ENCODE data around the gene HOXC6. TPM values are rescaled to one million over a fixed set of nuclear protein-coding genes. Genes with fewer than 3 reads are reported as not detected.

HOXC6 gene
- total and polyA plus RNA-seq, 9 of the 15 experiments (the other 6 are each of a cell fraction or from before 2014, with no cell fraction given): 0.06 to 4.0 (median 1.4) TPM

DNA sequence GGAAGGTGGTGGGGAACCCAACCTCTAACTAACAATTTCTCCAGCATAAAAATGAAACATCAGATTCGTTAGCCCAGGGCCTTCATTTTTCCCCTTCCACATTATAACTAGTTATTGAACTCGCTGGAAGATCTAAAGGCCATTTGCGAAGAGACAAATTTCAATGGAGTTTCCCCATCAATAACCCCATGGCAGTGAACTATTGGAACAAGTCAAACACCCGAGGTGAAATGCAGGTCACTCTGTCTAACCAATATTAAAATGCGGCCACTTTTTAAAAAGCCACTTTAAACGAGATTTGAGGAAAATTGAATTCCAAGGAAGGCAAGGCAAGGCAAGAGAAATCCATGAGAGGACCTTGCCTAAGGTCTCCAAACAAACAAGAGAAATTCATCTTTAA lies 20.9 kb downstream of the HOXC6 start:
- in situ Hi-C loops (cut with MboI): no loop called here
- WGBS (ENCODE audit: insufficient coverage, low coverage, missing lambda C conversion rate): 4% methylated on average over 6 of the region's 6 CpGs
- Histone ChIP-seq H3K79me2 (ENCODE audit: control insufficient read depth, insufficient read depth, low read length) (no peaks in the 10 kb centered on the region), H3K4me2 (ENCODE audit: insufficient read depth, low read length) (no peak overlapping the region), H3K9me3 (replicated peaks; ENCODE audit: control insufficient read depth, insufficient read depth, low read depth, low read length) (no peaks in the 10 kb centered on the region), H3K4me3 (no peak overlapping the region), H2AFZ (ENCODE audit: low read depth, low read length) (no peak overlapping the region), H3K27ac (ENCODE audit: extremely low read depth, low read depth, low read length) (no peak overlapping the region), H3K36me3 (ENCODE audit: control insufficient read depth, insufficient read depth, low read length) (no peaks in the 10 kb centered on the region), H4K20me1 (replicated peaks; ENCODE audit: control insufficient read depth, insufficient read depth, low read length) (0 out of 2 replicates have a peak, but pooled peaks cover 2% of the 10 kb centered on the region), H3K27me3 (ENCODE audit: control insufficient read depth in 2 of 2, insufficient read depth in 2 of 2, low read length in 2 of 2) (peaks cover 73 to 74% of the 10 kb centered on the region in 2 experiments), H3K9ac (ENCODE audit: insufficient read depth in 1 of 2, low read depth in 2 of 2, low read length in 2 of 2) (no peak overlapping the region), H3K4me1 (replicated peaks in 1 of 2; ENCODE audit: control insufficient read depth in 2 of 2, insufficient read depth in 2 of 2, low read length in 2 of 2) (peaks cover 0 to 17% of the 10 kb centered on the region in 2 experiments; a peak in 2 of 5 replicates), H3K9me1 (ENCODE audit: control insufficient read depth, insufficient read depth, low read length) (no peaks in the 10 kb centered on the region)
- CTCF ChIA-PET (ENCODE audit: low intra/inter-chr PET ratio): no interaction called here
- no peak for TF ChIP-seq JUND (IDR thresholded peaks at IDR 0.05; ENCODE audit: borderline replicate concordance, low read depth, low read length)
- TF ChIP-seq JUND (tag; IDR thresholded peaks at IDR 0.05; ENCODE audit: borderline replicate concordance, low read depth, low read length): no peak
- no peak for TF ChIP-seq PPARD (CRISPR knock-in tag; IDR thresholded peaks at IDR 0.05)
- no peak for TF ChIP-seq ZNF324 (CRISPR knock-in tag; IDR thresholded peaks at IDR 0.05)
- TF ChIP-seq, protein P1, sequence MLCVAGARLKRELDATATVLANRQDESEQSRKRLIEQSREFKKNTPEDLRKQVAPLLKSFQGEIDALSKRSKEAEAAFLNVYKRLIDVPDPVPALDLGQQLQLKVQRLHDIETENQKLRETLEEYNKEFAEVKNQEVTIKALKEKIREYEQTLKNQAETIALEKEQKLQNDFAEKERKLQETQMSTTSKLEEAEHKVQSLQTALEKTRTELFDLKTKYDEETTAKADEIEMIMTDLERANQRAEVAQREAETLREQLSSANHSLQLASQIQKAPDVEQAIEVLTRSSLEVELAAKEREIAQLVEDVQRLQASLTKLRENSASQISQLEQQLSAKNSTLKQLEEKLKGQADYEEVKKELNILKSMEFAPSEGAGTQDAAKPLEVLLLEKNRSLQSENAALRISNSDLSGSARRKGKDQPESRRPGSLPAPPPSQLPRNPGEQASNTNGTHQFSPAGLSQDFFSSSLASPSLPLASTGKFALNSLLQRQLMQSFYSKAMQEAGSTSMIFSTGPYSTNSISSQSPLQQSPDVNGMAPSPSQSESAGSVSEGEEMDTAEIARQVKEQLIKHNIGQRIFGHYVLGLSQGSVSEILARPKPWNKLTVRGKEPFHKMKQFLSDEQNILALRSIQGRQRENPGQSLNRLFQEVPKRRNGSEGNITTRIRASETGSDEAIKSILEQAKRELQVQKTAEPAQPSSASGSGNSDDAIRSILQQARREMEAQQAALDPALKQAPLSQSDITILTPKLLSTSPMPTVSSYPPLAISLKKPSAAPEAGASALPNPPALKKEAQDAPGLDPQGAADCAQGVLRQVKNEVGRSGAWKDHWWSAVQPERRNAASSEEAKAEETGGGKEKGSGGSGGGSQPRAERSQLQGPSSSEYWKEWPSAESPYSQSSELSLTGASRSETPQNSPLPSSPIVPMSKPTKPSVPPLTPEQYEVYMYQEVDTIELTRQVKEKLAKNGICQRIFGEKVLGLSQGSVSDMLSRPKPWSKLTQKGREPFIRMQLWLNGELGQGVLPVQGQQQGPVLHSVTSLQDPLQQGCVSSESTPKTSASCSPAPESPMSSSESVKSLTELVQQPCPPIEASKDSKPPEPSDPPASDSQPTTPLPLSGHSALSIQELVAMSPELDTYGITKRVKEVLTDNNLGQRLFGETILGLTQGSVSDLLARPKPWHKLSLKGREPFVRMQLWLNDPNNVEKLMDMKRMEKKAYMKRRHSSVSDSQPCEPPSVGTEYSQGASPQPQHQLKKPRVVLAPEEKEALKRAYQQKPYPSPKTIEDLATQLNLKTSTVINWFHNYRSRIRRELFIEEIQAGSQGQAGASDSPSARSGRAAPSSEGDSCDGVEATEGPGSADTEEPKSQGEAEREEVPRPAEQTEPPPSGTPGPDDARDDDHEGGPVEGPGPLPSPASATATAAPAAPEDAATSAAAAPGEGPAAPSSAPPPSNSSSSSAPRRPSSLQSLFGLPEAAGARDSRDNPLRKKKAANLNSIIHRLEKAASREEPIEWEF (CRISPR knock-in tag; IDR thresholded peaks at IDR 0.05): no peak
- TF ChIP-seq CBX2 (IDR thresholded peaks at IDR 0.05; ENCODE audit: insufficient read depth, low read length, poor library complexity, severe bottlenecking): peak; percentile 90
- no peak for TF ChIP-seq MBD2 (IDR thresholded peaks at IDR 0.05; ENCODE audit: borderline replicate concordance, low read depth)
- TF ChIP-seq, protein P2, sequence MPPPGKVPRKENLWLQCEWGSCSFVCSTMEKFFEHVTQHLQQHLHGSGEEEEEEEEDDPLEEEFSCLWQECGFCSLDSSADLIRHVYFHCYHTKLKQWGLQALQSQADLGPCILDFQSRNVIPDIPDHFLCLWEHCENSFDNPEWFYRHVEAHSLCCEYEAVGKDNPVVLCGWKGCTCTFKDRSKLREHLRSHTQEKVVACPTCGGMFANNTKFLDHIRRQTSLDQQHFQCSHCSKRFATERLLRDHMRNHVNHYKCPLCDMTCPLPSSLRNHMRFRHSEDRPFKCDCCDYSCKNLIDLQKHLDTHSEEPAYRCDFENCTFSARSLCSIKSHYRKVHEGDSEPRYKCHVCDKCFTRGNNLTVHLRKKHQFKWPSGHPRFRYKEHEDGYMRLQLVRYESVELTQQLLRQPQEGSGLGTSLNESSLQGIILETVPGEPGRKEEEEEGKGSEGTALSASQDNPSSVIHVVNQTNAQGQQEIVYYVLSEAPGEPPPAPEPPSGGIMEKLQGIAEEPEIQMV (tag; conservative IDR thresholded peaks at IDR 0.05; ENCODE audit: low read depth): no peak
- TF ChIP-seq RBM39 (optimal IDR thresholded peaks at IDR 0.05; ENCODE audit: low read depth, low read length): no peak
- no peak for TF ChIP-seq ZNF134 (CRISPR knock-in tag; conservative IDR thresholded peaks at IDR 0.05)
- peak; percentile 88 for TF ChIP-seq CBX8 (IDR thresholded peaks at IDR 0.05; ENCODE audit: borderline replicate concordance, extremely low read depth, low read depth, low read length, poor library complexity, severe bottlenecking)
- peak; percentile 35 for TF ChIP-seq ZFP36 (IDR thresholded peaks at IDR 0.05; ENCODE audit: low read depth, low read length, partially characterized antibody)
- intact Hi-C loops (cut with micrococcal nuclease): no loop called here
- no peak for DNase-seq (ENCODE audit: extremely low read depth in 1 of 4, low spot score in 3 of 4)
- no TSS peak for BruUV-seq (replicated peaks)
- no peak for ATAC-seq
- no peak for FAIRE-seq
- POLR2A ChIA-PET: no interaction called here
